ENCODE results near the gene ZNF23. TPM values are rescaled to one million over a fixed set of nuclear protein-coding genes. Genes with fewer than 3 reads are reported as not detected.

Gene ZNF23
- total and polyA plus RNA-seq, 10 of the 15 experiments (the other 5 are each of a cell fraction or from before 2014, with no cell fraction given): 3.6 to 11.5 (median 8.7) TPM

Other genes starting within 250 kb of the ZNF23 start
Only the 7 nearest of the 8 such genes appear.
- gene CMTR2, start 172.8 kb downstream of the ZNF23 start, total RNA-seq (2014; rRNA removed): 29.8 TPM in 2 replicates
- gene CMTR2, start 172.8 kb downstream of the ZNF23 start, total RNA-seq (2014; rRNA removed; fragmentation: Illumina TruSeq; extraction: Trizol): 21.3 TPM in 2 replicates
- gene CMTR2, start 172.8 kb downstream of the ZNF23 start, total RNA-seq (2021): 14.9 and 19.3 TPM in 2 replicates
- gene CMTR2, start 172.8 kb downstream of the ZNF23 start, polyA plus RNA-seq (2011; rRNA removed): 37.0 and 59.4 TPM in 2 replicates
- gene CMTR2, start 172.8 kb downstream of the ZNF23 start, polyA plus RNA-seq (2014; fragmentation: Illumina TruSeq; extraction: Trizol): 21.4 and 26.9 TPM in 2 replicates
- gene CMTR2, start 172.8 kb downstream of the ZNF23 start, polyA plus RNA-seq (2014; fragmentation: Nextera tagmentation; extraction: Ambion mirVana): 10 to 100 TPM in 1 of 2 experiments, 1 to 10 TPM in 1; 6.5 to 12.1 TPM
- 14.6 and 20.6 TPM in 2 replicates for gene CMTR2, start 172.8 kb downstream of the ZNF23 start, polyA plus RNA-seq (2014; rRNA removed)
- 10 to 100 TPM; 20.5 to 21.2 TPM for gene CMTR2, start 172.8 kb downstream of the ZNF23 start, polyA plus RNA-seq (2016; fragmentation: Nextera tagmentation; extraction: Ambion mirVana)
- not detected in 2 replicates for gene CALB2, start 103.5 kb downstream of the ZNF23 start, total RNA-seq (2014; rRNA removed)
- not detected in 2 replicates for gene CALB2, start 103.5 kb downstream of the ZNF23 start, total RNA-seq (2014; rRNA removed; fragmentation: Illumina TruSeq; extraction: Trizol)
- gene CALB2, start 103.5 kb downstream of the ZNF23 start, total RNA-seq (2021): not detected in 2 replicates
- gene CALB2, start 103.5 kb downstream of the ZNF23 start, polyA plus RNA-seq (2011; rRNA removed): not detected in 2 replicates
- gene CALB2, start 103.5 kb downstream of the ZNF23 start, polyA plus RNA-seq (2014; fragmentation: Illumina TruSeq; extraction: Trizol): not detected in 2 replicates
- not detected for gene CALB2, start 103.5 kb downstream of the ZNF23 start, polyA plus RNA-seq (2014; fragmentation: Nextera tagmentation; extraction: Ambion mirVana)
- gene CALB2, start 103.5 kb downstream of the ZNF23 start, polyA plus RNA-seq (2014; rRNA removed): not detected in 2 replicates
- not detected for gene CALB2, start 103.5 kb downstream of the ZNF23 start, polyA plus RNA-seq (2016; fragmentation: Nextera tagmentation; extraction: Ambion mirVana)
- not detected in 2 replicates for gene TLE7, start 20.2 kb downstream of the ZNF23 start, total RNA-seq (2014; rRNA removed)
- gene TLE7, start 20.2 kb downstream of the ZNF23 start, total RNA-seq (2014; rRNA removed; fragmentation: Illumina TruSeq; extraction: Trizol): not detected in 2 replicates
- not detected in 2 replicates for gene TLE7, start 20.2 kb downstream of the ZNF23 start, total RNA-seq (2021)
- gene TLE7, start 20.2 kb downstream of the ZNF23 start, polyA plus RNA-seq (2011; rRNA removed): not detected in 2 replicates
- not detected in 2 replicates for gene TLE7, start 20.2 kb downstream of the ZNF23 start, polyA plus RNA-seq (2014; fragmentation: Illumina TruSeq; extraction: Trizol)
- gene TLE7, start 20.2 kb downstream of the ZNF23 start, polyA plus RNA-seq (2014; fragmentation: Nextera tagmentation; extraction: Ambion mirVana): not detected
- not detected in 2 replicates for gene TLE7, start 20.2 kb downstream of the ZNF23 start, polyA plus RNA-seq (2014; rRNA removed)
- gene TLE7, start 20.2 kb downstream of the ZNF23 start, polyA plus RNA-seq (2016; fragmentation: Nextera tagmentation; extraction: Ambion mirVana): not detected
- gene ZNF19, start 27.1 kb upstream of the ZNF23 start, total RNA-seq (2014; rRNA removed): 2.0 and 3.5 TPM in 2 replicates
- 3.0 TPM in 2 replicates for gene ZNF19, start 27.1 kb upstream of the ZNF23 start, total RNA-seq (2014; rRNA removed; fragmentation: Illumina TruSeq; extraction: Trizol)
- gene ZNF19, start 27.1 kb upstream of the ZNF23 start, total RNA-seq (2021): 2.1 and 2.3 TPM in 2 replicates
- gene ZNF19, start 27.1 kb upstream of the ZNF23 start, polyA plus RNA-seq (2011; rRNA removed): 3.3 and 3.6 TPM in 2 replicates
- gene ZNF19, start 27.1 kb upstream of the ZNF23 start, polyA plus RNA-seq (2014; fragmentation: Illumina TruSeq; extraction: Trizol): 2.0 and 4.7 TPM in 2 replicates
- gene ZNF19, start 27.1 kb upstream of the ZNF23 start, polyA plus RNA-seq (2014; fragmentation: Nextera tagmentation; extraction: Ambion mirVana): 1 to 10 TPM; 1.5 TPM
- 1.0 and 1.4 TPM in 2 replicates for gene ZNF19, start 27.1 kb upstream of the ZNF23 start, polyA plus RNA-seq (2014; rRNA removed)
- 1 to 10 TPM; 1.3 to 3.0 TPM for gene ZNF19, start 27.1 kb upstream of the ZNF23 start, polyA plus RNA-seq (2016; fragmentation: Nextera tagmentation; extraction: Ambion mirVana)
- 0.90 and 1.0 TPM in 2 replicates for gene CHST4, start 64.2 kb upstream of the ZNF23 start, total RNA-seq (2014; rRNA removed)
- gene CHST4, start 64.2 kb upstream of the ZNF23 start, total RNA-seq (2014; rRNA removed; fragmentation: Illumina TruSeq; extraction: Trizol): 0.55 and 0.67 TPM in 2 replicates
- 0.82 and 1.1 TPM in 2 replicates for gene CHST4, start 64.2 kb upstream of the ZNF23 start, total RNA-seq (2021)
- 0.09 and 0.10 TPM in 2 replicates for gene CHST4, start 64.2 kb upstream of the ZNF23 start, polyA plus RNA-seq (2011; rRNA removed)
- gene CHST4, start 64.2 kb upstream of the ZNF23 start, polyA plus RNA-seq (2014; fragmentation: Illumina TruSeq; extraction: Trizol): 0.57 and 0.60 TPM in 2 replicates
- 1 to 10 TPM in 1 of 2 experiments, under 1 TPM in 1; 0.60 to 1.4 TPM for gene CHST4, start 64.2 kb upstream of the ZNF23 start, polyA plus RNA-seq (2014; fragmentation: Nextera tagmentation; extraction: Ambion mirVana)
- gene CHST4, start 64.2 kb upstream of the ZNF23 start, polyA plus RNA-seq (2014; rRNA removed): 0.50 and 0.81 TPM in 2 replicates
- 1 to 10 TPM; 1.2 to 1.7 TPM for gene CHST4, start 64.2 kb upstream of the ZNF23 start, polyA plus RNA-seq (2016; fragmentation: Nextera tagmentation; extraction: Ambion mirVana)
- gene TAT, start 114.8 kb upstream of the ZNF23 start, total RNA-seq (2014; rRNA removed): 0.05 TPM in 1 of 2 replicates, not detected in the other
- gene TAT, start 114.8 kb upstream of the ZNF23 start, total RNA-seq (2014; rRNA removed; fragmentation: Illumina TruSeq; extraction: Trizol): 0.04 TPM in 1 of 2 replicates, not detected in the other
- 0.44 and 0.51 TPM in 2 replicates for gene TAT, start 114.8 kb upstream of the ZNF23 start, total RNA-seq (2021)
- gene TAT, start 114.8 kb upstream of the ZNF23 start, polyA plus RNA-seq (2011; rRNA removed): not detected in 2 replicates
- gene TAT, start 114.8 kb upstream of the ZNF23 start, polyA plus RNA-seq (2014; fragmentation: Illumina TruSeq; extraction: Trizol): 0.01 TPM in 1 of 2 replicates, not detected in the other
- gene TAT, start 114.8 kb upstream of the ZNF23 start, polyA plus RNA-seq (2014; fragmentation: Nextera tagmentation; extraction: Ambion mirVana): under 1 TPM; 0.06 to 0.11 TPM
- not detected in 2 replicates for gene TAT, start 114.8 kb upstream of the ZNF23 start, polyA plus RNA-seq (2014; rRNA removed)
- gene TAT, start 114.8 kb upstream of the ZNF23 start, polyA plus RNA-seq (2016; fragmentation: Nextera tagmentation; extraction: Ambion mirVana): under 1 TPM in 1 of 2 experiments, not detected in 1; 0.19 TPM
- gene MARVELD3, start 163.9 kb upstream of the ZNF23 start, total RNA-seq (2014; rRNA removed): not detected in 2 replicates
- gene MARVELD3, start 163.9 kb upstream of the ZNF23 start, total RNA-seq (2014; rRNA removed; fragmentation: Illumina TruSeq; extraction: Trizol): 0.09 TPM in 1 of 2 replicates, not detected in the other
- not detected in 2 replicates for gene MARVELD3, start 163.9 kb upstream of the ZNF23 start, total RNA-seq (2021)
- not detected in 2 replicates for gene MARVELD3, start 163.9 kb upstream of the ZNF23 start, polyA plus RNA-seq (2011; rRNA removed)
- 0.03 TPM in 1 of 2 replicates, not detected in the other for gene MARVELD3, start 163.9 kb upstream of the ZNF23 start, polyA plus RNA-seq (2014; fragmentation: Illumina TruSeq; extraction: Trizol)
- gene MARVELD3, start 163.9 kb upstream of the ZNF23 start, polyA plus RNA-seq (2014; fragmentation: Nextera tagmentation; extraction: Ambion mirVana): under 1 TPM; 0.09 to 0.10 TPM
- 0.09 TPM in 1 of 2 replicates, not detected in the other for gene MARVELD3, start 163.9 kb upstream of the ZNF23 start, polyA plus RNA-seq (2014; rRNA removed)
- gene MARVELD3, start 163.9 kb upstream of the ZNF23 start, polyA plus RNA-seq (2016; fragmentation: Nextera tagmentation; extraction: Ambion mirVana): under 1 TPM; 0.15 to 0.18 TPM

Measured in GM12878 (cell line).